Tongue (tissue), 2 donors: ENCODE results near the gene CCDC90B. TPM values are rescaled to one million over a fixed set of nuclear protein-coding genes. Genes with fewer than 3 reads are reported as not detected.
"Not testable (repeated sequence)": the region's sequence is repeated elsewhere in the genome, so short reads cannot be mapped to it uniquely, and the experiment has no call there.

ENCODE experiments used
- DNase-seq: peaks from one replicate; pipeline ENCODE4 v3.0.0-alpha.2; 2015
- total RNA-seq: library from RNA; depleted of rRNA; stranded (reverse); fragments of >200 nt; gene quantifications from one replicate; pipeline ENCODE4 v1.2.3, GENCODE V29; 2014

Gene CCDC90B
- total RNA-seq, 1 donor from 2014 or later, result 75.6 TPM

GRCh38 chr11:83285151-83285770 is 906 bp downstream of the CCDC90B start:
- no peak for DNase-seq

GRCh38 chr11:83284501-83285150 is 1.5 kb downstream of the CCDC90B start:
- peak; percentile 76 for DNase-seq

GRCh38 chr11:83282084-83282716 is 4.0 kb downstream of the CCDC90B start:
- DNase-seq, result no peak

- DNase-seq, result no peak
Observed at GRCh38 chr11:83280256-83280655, 5.9 kb downstream of the CCDC90B start.

GRCh38 chr11:83278351-83278750 is 7.8 kb downstream of the CCDC90B start:
- DNase-seq, result no peak

- DNase-seq, result no peak
Observed at GRCh38 chr11:83275888-83276641, 10.1 kb downstream of the CCDC90B start.

GRCh38 chr11:83272627-83273026 is 13.5 kb downstream of the CCDC90B start:
- no peak for DNase-seq

GRCh38 chr11:83271734-83272133 is 14.4 kb downstream of the CCDC90B start:
- not testable (repeated sequence) for DNase-seq

GRCh38 chr11:83269080-83269479 is 17.1 kb downstream of the CCDC90B start:
- DNase-seq, result not testable (repeated sequence)

GRCh38 chr11:83265331-83265730 is 20.8 kb downstream of the CCDC90B start:
- DNase-seq, result no peak

- peak; percentile 22 for DNase-seq
Observed at GRCh38 chr11:83259559-83259958, 26.6 kb downstream of the CCDC90B start.

GRCh38 chr11:83257761-83258168 is 28.4 kb downstream of the CCDC90B start:
- DNase-seq, result no peak

- DNase-seq, result no peak
Observed at GRCh38 chr11:83256602-83257340, 29.4 kb downstream of the CCDC90B start.

GRCh38 chr11:83255366-83255765 is 30.8 kb downstream of the CCDC90B start:
- no peak for DNase-seq

GRCh38 chr11:83252941-83253340 is 33.2 kb downstream of the CCDC90B start:
- no peak for DNase-seq

- no peak for DNase-seq
Observed at GRCh38 chr11:83252266-83252665, 33.9 kb downstream of the CCDC90B start.

GRCh38 chr11:83249972-83250593 is 36.1 kb downstream of the CCDC90B start:
- peak; percentile 60 for DNase-seq

GRCh38 chr11:83249445-83249844 is 36.7 kb downstream of the CCDC90B start:
- no peak for DNase-seq

- peak; percentile 54 for DNase-seq
Observed at GRCh38 chr11:83241291-83241946, 44.7 kb downstream of the CCDC90B start.

- no peak for DNase-seq
Observed at GRCh38 chr11:83238111-83238510, 48.1 kb downstream of the CCDC90B start.

GRCh38 chr11:83235825-83236224 is 50.3 kb downstream of the CCDC90B start:
- no peak for DNase-seq
